Activated CD8-positive, alpha-beta memory T cell treated with anti-CD3 and anti-CD28 coated beads, Interleukin-2, amount 50 U/mL, for 4 hours (primary cell): ENCODE measurements around the gene PAPPA2.

Experiments
- DNase-seq: peaks from one replicate; pipeline ENCODE4 v3.0.0-alpha.2; 2020

Gene PAPPA2

GRCh38 chr1:176815621-176816020, 352.6 kb downstream of the PAPPA2 start:
- no peak for DNase-seq

- no peak for DNase-seq
Observed at GRCh38 chr1:176816232-176816631, 353.3 kb downstream of the PAPPA2 start.

DNA sequence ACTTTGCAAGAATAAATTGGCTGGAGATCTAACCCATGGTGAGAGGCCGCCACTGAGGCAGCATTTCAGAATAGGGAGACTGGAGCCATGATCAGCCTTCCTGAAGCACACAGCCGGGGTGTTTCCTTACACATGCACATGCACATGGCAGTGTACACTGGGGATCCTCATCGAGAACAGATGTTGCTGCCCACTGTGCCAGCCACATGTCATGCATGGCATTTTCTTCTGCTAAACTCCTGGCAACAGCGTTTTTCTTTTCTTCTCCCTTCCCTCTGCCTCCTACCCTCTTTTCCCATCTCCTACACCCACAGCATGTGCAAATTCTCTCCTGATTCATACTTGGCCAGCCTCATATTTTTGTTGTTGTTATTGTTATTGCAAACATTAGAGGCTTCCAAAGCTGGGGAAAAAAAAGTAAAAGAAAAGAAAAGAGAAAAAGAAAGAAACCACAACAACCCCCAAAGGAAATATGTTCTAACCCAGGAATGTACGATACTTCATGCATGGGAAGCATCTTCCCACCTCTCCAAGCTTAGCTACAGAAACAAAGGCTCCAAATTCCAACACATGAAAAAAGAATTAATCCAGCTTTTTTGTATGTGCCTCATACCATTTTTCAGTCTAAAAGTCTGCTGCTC, 357.5 kb downstream of the PAPPA2 start:
- DNase-seq: no peak

DNA sequence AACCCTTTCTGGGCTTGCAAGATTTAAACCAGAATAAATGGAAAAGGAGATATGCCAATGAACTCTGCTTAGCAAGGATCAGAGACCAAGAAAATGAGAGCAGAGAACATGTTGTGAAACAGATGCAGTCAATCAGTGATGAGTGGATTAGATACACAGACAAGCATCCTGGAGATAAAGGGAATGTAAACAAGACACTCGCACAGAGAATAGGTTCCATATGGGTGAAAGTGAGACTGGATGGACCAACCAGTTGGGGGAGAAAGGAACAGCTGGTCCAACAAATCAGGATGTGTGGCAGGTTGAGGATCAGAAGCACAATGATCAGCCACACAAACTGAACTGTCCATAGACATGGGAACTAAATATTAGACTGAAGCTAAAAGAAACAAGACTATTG, 363.3 kb downstream of the PAPPA2 start:
- DNase-seq: no peak

- no peak for DNase-seq
Observed at GRCh38 chr1:176829261-176829660, 366.3 kb downstream of the PAPPA2 start.

GRCh38 chr1:176831150-176831549, 368.2 kb downstream of the PAPPA2 start:
- no peak for DNase-seq

DNA sequence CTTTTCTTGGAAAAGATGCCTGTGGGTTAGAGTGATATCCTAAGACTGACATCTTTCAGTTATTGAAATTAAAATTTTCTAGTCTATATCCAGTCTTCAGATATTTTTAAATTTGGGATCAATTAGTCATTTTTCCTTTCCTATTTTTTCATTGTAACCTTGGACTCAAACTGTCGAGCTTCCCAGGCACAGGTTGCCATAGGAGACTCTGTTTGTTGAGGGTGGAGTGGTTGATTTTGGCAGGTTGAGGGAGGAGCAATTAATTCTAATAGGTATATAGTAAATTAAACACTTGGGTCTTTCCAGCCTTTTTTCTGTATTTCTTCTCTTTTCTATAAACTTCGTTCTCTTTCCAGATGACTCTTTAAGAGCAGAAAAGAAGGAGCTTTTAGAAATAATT, 374.7 kb downstream of the PAPPA2 start:
- DNase-seq: no peak

DNA sequence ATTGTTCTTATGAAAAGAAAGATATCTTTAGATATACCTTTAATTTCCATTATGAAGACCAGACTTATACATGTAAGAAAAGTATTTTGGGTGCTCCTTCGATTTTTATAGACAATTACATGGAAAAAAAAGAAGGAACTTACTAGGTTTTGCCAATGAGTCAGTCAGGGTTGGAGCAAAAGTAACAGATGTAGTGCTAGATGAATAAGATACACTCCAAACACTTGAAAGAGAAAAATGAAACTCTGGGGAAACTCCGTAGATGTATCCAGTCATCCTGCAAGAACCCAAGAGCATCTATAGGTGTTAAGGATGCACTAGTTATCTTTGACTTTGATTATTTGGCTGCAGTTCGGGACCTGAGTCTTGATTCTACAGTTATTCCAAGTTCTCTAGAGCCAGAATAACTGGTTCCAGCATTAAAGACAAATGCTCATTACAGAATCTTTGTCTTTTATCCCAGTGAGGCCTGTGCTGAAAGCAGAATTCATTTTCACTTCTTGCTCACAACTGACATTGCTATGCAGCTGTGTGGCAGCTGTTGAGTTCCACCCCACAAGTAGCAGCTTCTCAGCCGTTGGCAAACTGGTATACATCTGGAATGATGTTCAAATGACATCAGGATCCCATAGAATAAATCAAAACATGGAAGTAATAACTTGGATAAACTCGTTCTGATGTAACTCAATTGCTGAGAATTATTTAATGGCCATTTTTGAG, 375.5 kb downstream of the PAPPA2 start:
- DNase-seq: no peak

DNA sequence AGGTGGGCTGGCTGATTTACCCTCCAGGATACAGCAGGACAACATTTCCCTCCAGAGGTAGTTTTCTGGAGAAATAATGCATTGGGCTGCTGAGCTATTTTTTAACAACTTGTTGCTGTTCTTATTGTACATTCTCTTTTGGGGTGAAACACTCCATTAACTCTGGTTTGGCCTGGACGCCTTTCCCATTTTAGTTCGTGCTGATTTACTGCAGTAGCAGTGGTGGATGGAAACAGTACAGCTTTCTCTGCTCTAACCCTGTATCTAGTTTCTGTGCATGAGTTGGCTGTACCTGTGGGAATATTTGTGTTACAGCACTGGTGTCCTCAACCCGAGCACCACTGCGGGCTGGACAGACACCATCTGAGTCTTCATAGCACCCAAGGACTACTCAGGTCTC, 376.2 kb downstream of the PAPPA2 start:
- no peak for DNase-seq

GRCh38 chr1:176841238-176841637, 378.3 kb downstream of the PAPPA2 start:
- DNase-seq: no peak

DNA sequence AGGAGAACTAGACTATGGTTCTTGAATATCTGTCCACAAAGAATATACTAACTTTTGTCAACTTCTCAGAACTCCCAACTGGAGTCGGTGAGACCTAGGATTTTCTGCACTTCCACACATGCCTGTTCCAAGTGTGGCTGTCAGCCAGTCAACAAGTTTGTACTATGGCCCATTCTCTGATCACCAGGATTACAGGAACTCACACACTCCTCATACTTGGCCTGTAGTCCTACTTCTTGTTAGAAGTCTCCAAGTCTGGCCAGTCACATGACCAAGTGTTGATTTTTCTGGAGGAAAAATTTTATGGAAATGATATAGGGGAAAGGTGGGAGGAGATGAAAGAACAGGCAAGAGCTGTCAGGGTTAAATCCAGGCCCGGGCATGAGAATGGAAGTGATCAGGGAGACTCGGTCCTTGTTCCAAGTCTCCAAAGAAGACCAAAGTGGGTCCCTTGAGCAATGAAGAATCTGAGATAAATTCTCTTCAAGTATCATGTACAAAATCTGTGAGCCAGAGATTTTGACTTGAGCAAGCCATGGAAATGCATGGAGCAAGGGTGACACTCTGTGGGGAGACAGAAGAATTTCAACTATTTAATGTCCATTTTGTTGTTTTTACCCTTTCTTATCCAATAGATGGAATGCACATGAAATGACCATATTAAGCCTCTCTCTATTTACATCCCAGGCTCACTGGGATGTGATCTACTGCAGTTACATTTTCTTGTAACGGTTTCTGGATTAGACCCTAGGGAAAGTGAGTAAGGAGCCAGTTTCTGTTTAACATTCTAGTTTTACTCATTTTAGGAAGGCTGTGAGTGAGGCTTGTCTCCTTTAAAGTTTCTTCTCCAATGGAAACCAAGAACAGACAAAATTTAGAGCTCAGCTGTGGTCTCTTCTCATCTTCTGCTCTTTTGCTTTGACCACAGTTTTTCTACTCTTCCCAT, 380.6 kb downstream of the PAPPA2 start:
- DNase-seq: no peak

GRCh38 chr1:176847052-176847451, 384.1 kb downstream of the PAPPA2 start:
- DNase-seq: no peak

- DNase-seq: no peak
Observed at GRCh38 chr1:176849281-176849680, 386.3 kb downstream of the PAPPA2 start.

- no peak for DNase-seq
Observed at GRCh38 chr1:176850871-176851270, 387.9 kb downstream of the PAPPA2 start.

- DNase-seq: no peak
Observed at GRCh38 chr1:176852124-176852523, 389.1 kb downstream of the PAPPA2 start.

GRCh38 chr1:176853503-176853902, 390.5 kb downstream of the PAPPA2 start:
- DNase-seq: no peak

DNA sequence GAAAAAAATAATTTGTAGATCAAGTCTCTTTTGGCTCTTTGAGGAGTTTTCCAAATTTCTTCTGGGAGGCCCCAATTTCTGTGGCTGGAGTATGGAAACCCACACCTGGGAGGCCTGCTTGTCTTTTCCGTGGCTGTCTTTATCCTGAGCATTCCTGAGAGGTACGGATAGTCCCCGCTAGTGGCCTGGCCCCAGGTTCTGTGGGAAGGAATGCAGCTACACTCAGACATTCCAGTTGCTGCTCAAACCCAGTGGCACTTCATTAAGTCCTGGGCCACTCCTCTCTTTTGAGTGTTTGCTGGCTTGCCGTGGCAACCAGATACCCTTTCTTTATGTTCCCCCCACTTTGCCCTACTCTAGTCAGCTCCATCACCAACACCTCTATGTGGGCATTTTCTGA, 391.1 kb downstream of the PAPPA2 start:
- DNase-seq: no peak

GRCh38 chr1:176854758-176855745, 392.1 kb downstream of the PAPPA2 start:
- DNase-seq: no peak

DNA sequence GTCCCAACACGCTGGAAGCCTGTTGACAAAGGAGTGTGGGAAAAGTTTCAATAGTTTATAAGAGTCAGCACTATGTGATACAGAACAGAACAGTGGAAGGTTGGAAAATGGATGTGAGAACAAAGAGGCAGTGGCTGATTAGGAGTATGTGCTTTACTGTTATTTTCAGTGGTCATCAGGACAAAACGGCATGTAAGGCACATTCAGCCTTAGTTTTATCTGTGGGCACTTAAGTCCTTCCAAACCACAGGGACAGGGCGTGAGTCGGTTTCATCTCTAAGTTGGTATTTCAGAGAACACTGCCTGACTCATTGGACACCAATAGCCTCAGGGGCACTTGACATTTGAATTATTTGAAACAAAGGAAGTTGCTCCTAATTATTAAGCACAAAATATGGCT, 394.7 kb downstream of the PAPPA2 start:
- no peak for DNase-seq

- no peak for DNase-seq
Observed at GRCh38 chr1:176858433-176858916, 395.5 kb downstream of the PAPPA2 start.

DNA sequence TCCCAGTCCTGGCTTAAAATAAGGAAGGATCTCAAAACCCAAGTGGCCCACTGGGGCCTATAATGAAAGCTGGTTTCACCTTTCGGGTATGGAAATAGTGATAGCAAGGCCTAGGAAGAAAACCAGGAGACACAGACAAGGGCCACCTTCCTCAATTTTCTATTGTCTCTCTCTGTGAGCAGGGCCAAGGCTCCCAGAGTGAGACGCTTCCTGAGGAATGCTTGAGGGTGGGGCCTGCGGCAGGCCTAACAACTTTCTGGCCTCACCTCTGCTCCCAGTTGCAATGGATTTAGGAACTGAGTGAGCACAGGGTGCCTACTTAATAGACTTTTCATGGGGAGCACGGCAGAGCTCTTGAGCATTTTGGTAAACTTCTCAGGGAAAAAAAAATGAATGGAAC, 400.6 kb downstream of the PAPPA2 start:
- no peak for DNase-seq

DNA sequence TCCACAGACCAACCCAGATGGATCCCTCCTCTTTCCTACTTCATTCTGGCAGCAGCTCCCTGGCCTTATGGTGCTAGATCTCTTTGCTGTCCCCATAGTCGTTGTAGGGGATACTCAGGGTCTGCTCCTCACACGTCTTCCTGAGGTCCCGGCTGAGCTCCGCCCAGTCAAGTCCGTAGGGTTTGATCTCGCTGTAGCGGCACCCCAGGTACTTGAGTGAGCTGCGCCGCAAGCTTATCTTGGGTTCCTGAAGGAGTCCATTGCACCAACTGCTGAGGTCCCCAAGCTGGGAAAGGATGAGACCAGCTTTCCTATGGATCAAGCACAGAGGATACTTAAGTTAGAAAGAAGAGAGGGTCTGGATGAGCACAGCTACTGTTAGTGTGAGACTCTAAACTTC, 401.2 kb downstream of the PAPPA2 start:
- no peak for DNase-seq
